H1 (cell line): ENCODE data around the gene CKAP5. TPM values are rescaled to one million over a fixed set of nuclear protein-coding genes. Genes with fewer than 3 reads are reported as not detected.

ENCODE experiments used
- CREB1 ChIP-seq: IDR thresholded peaks from 2 replicates; pipeline ENCODE4 v1.6.1; 2012; ENCODE audit warnings: inconsistent platforms
- CTBP2 ChIP-seq: IDR thresholded peaks from 2 replicates; pipeline ENCODE4 v1.7.0; 2011; ENCODE audit warnings: borderline replicate concordance, mild to moderate bottlenecking, moderate library complexity, mixed read lengths, low read length; ENCODE audit not compliant: insufficient read depth, insufficient read length
- NRF1 ChIP-seq: IDR thresholded peaks from 2 replicates; pipeline ENCODE4 v1.6.1; 2011; ENCODE audit warnings: mild to moderate bottlenecking, low read depth, low read length, improper control_type of control experiment
- RAD21 ChIP-seq, 2 experiments: IDR thresholded peaks in 1 of 2; conservative IDR thresholded peaks in 1 of 2; 2 replicates each; pipeline ENCODE4 v1.6.1; 2011; ENCODE audit warnings: low read depth in 2 of 2, low read length in 2 of 2, improper control_type of control experiment in 1 of 2, inconsistent platforms in 1 of 2, mild to moderate bottlenecking in 1 of 2, moderate library complexity in 1 of 2
- RXRA ChIP-seq: IDR thresholded peaks from 2 replicates; pipeline ENCODE4 v1.6.1; 2011; ENCODE audit warnings: low read depth, mild to moderate bottlenecking, low read length, moderate library complexity; ENCODE audit not compliant: insufficient read depth
- SIRT6 ChIP-seq: IDR thresholded peaks from one replicate; pipeline ENCODE4 v1.7.1; 2012; ENCODE audit warnings: low read length, inconsistent platforms
- TCF12 ChIP-seq: IDR thresholded peaks from 2 replicates; pipeline ENCODE4 v1.6.1; 2011; ENCODE audit warnings: low read depth, mild to moderate bottlenecking, low read length
- polyA plus RNA-seq, 7 experiments: library from polyadenylated mRNA; depleted of rRNA in 3 of 7; stranded (reverse) in 5 of 7; unstranded in 2 of 7; fragments of >200 nt in 5 of 7; fragments of 200-250 nt in 2 of 7; gene quantifications; 1 replicate in 5 of 7; 2 replicates in 1 of 7; 4 replicates in 1 of 7; pipeline versions ENCODE4 v1.2.1 to v1.2.3, GENCODE V29; 2011 to 2013; ENCODE audit warnings: missing spikeins in 2 of 7, mixed read lengths in 2 of 7
- total RNA-seq: library from RNA; stranded (reverse); fragmentation: NEBNext Ultra II Directional; extraction: Animal tissue kit (Norgen Biotek cat#: 25700); gene quantifications from 2 replicates; pipeline ENCODE4 v1.2.1, GENCODE V29; 2021
- TF ChIP-seq, protein P1 (sequence below): IDR thresholded peaks from 2 replicates; pipeline ENCODE4 v1.6.1; 2012; ENCODE audit warnings: inconsistent platforms

The CKAP5 gene
- total and polyA plus RNA-seq, 2 of the 8 experiments (the other 6 are each of a cell fraction or from before 2014, with no cell fraction given) = 64.8 to 185 TPM

- TF ChIP-seq CTBP2 (no peak), SIRT6 (no peak), CREB1 (no peak), NRF1 (no peak), RAD21 (IDR thresholded peaks at IDR 0.05 in 1 of 2, conservative IDR thresholded peaks at IDR 0.05 in 1 of 2; ENCODE audit: low read depth in 2 of 2, low read length in 2 of 2) (no peak), RXRA (no peak), TCF12 (no peak)
- TF ChIP-seq, protein P1, sequence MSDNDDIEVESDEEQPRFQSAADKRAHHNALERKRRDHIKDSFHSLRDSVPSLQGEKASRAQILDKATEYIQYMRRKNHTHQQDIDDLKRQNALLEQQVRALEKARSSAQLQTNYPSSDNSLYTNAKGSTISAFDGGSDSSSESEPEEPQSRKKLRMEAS = no peak
These were observed 4.8 kb upstream of the CKAP5 start (continued) for GRCh38 chr11:46850829-46851380.
